HG02938 (cell line): Measurements from ENCODE around the gene GASK1B.

Source experiments
- ATAC-seq: cut with Tn5 transposase; IDR thresholded peaks from one replicate; pipeline ENCODE4 v1.9.1; 2021; ENCODE audit warnings: mild to moderate bottlenecking, moderate library complexity; ENCODE audit not compliant: unreplicated experiment

The GASK1B gene

GRCh38 chr4:158189422-158189821 is 16.6 kb upstream of the GASK1B start:
- no peak for ATAC-seq

GRCh38 chr4:158186815-158187214 is 14.0 kb upstream of the GASK1B start:
- no peak for ATAC-seq

GRCh38 chr4:158182736-158183135 is 9.9 kb upstream of the GASK1B start:
- ATAC-seq, result no peak

GRCh38 chr4:158181906-158182305 is 9.1 kb upstream of the GASK1B start:
- ATAC-seq, result no peak

GRCh38 chr4:158179465-158179864 is 6.6 kb upstream of the GASK1B start:
- ATAC-seq, result no peak

GRCh38 chr4:158176776-158177175 is 4.0 kb upstream of the GASK1B start:
- no peak for ATAC-seq

- no peak for ATAC-seq
Observed at GRCh38 chr4:158176108-158176507, 3.3 kb upstream of the GASK1B start.

- ATAC-seq, result no peak
Observed at GRCh38 chr4:158170691-158171561, 1.9 kb downstream of the GASK1B start.

GRCh38 chr4:158169931-158170690 is 2.7 kb downstream of the GASK1B start:
- no peak for ATAC-seq

GRCh38 chr4:158169506-158169905 is 3.3 kb downstream of the GASK1B start:
- no peak for ATAC-seq

- ATAC-seq, result no peak
Observed at GRCh38 chr4:158168606-158169005, 4.2 kb downstream of the GASK1B start.

GRCh38 chr4:158166701-158167100 is 6.1 kb downstream of the GASK1B start:
- ATAC-seq, result no peak

- ATAC-seq, result no peak
Observed at GRCh38 chr4:158164768-158165213, 8.0 kb downstream of the GASK1B start.

GRCh38 chr4:158163941-158164767 is 8.7 kb downstream of the GASK1B start:
- ATAC-seq, result no peak

- ATAC-seq, result no peak
Observed at GRCh38 chr4:158162631-158163030, 10.2 kb downstream of the GASK1B start.

- ATAC-seq, result no peak
Observed at GRCh38 chr4:158161551-158162354, 11.1 kb downstream of the GASK1B start.

GRCh38 chr4:158159718-158160094 is 13.1 kb downstream of the GASK1B start:
- ATAC-seq, result no peak

- no peak for ATAC-seq
Observed at GRCh38 chr4:158159054-158159717, 13.6 kb downstream of the GASK1B start.

- no peak for ATAC-seq
Observed at GRCh38 chr4:158157412-158157811, 15.4 kb downstream of the GASK1B start.
